NCI-H526 treated with DMSO at 0.1 percent for 48 hours (cell line): Measurements from ENCODE around the gene CFAP157.

Experiments used
- DNase-seq: peaks from one replicate; lab custom pipeline; 2025; lab: John Stamatoyannopoulos, UW

CFAP157 gene

GRCh38 chr9:127706836-127707241, at the start of gene CFAP157:
CFAP157 (plus strand) TSS chr9:127706988; CDS start chr9:127707032, 44 bp downstream.
- DNase-seq: no peak

GRCh38 chr9:127658428-127658827, 48.4 kb upstream of the CFAP157 start:
- DNase-seq: no peak

GRCh38 chr9:127660886-127661741, 45.7 kb upstream of the CFAP157 start:
- no peak for DNase-seq

GRCh38 chr9:127662617-127663016, 44.2 kb upstream of the CFAP157 start:
- no peak for DNase-seq

GRCh38 chr9:127664324-127664677, 42.5 kb upstream of the CFAP157 start:
- no peak for DNase-seq

- DNase-seq: no peak
These were observed 41.9 kb upstream of the CFAP157 start for GRCh38 chr9:127664678-127665507.

- DNase-seq: no peak
These were observed 39.5 kb upstream of the CFAP157 start for GRCh38 chr9:127667127-127667844.

- no peak for DNase-seq
These were observed 38.9 kb upstream of the CFAP157 start for GRCh38 chr9:127667906-127668305.

- DNase-seq: no peak
These were observed 33.6 kb upstream of the CFAP157 start for GRCh38 chr9:127673234-127673633.

- no peak for DNase-seq
These were observed 30.1 kb upstream of the CFAP157 start for GRCh38 chr9:127676638-127677037.

GRCh38 chr9:127679506-127679905, 27.3 kb upstream of the CFAP157 start:
- no peak for DNase-seq

- no peak for DNase-seq
These were observed 26.6 kb upstream of the CFAP157 start for GRCh38 chr9:127680226-127680625.

- no peak for DNase-seq
These were observed 25.9 kb upstream of the CFAP157 start for GRCh38 chr9:127680846-127681245.

GRCh38 chr9:127682351-127683136, 24.2 kb upstream of the CFAP157 start:
- no peak for DNase-seq

GRCh38 chr9:127683723-127684122, 23.1 kb upstream of the CFAP157 start:
- no peak for DNase-seq

- DNase-seq: no peak
These were observed 22.2 kb upstream of the CFAP157 start for GRCh38 chr9:127684576-127684975.

- DNase-seq: no peak
These were observed 20.1 kb upstream of the CFAP157 start for GRCh38 chr9:127686461-127687393.

- no peak for DNase-seq
These were observed 17.3 kb upstream of the CFAP157 start for GRCh38 chr9:127689329-127690000.

GRCh38 chr9:127690735-127691134, 16.1 kb upstream of the CFAP157 start:
- DNase-seq: no peak

- no peak for DNase-seq
These were observed 14.7 kb upstream of the CFAP157 start for GRCh38 chr9:127692071-127692470.
